ENCODE measurements around the gene R3HDM2.

The R3HDM2 gene

DNA sequence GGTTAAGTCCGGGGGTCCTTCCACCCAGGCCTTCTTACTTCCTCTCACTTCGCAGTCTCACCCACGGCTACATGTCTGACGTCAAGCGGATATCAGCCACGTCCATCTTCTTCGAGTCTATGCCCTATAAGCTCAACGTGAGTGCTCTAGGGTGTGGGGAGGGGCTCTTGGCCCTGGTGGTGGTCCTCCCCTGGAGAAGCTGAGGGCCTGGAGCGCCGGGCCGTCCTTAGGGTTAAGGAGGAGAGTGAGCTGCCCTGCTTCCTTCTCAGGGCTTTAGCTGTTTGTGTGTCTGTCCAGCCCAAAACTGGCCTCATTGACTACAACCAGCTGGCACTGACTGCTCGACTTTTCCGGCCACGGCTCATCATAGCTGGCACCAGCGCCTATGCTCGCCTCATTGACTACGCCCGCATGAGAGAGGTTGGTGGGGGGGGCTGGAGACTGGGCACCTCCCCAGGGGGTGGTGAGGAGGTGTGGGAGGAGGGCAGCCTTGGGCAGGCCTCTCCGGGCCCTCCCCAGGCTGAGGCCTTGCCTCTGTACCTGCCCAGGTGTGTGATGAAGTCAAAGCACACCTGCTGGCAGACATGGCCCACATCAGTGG, 198.6 kb downstream of the R3HDM2 start:
- DNase-seq (ENCODE audit: low read depth in 2 of 3, low spot score in 2 of 3) = no peak

DNA sequence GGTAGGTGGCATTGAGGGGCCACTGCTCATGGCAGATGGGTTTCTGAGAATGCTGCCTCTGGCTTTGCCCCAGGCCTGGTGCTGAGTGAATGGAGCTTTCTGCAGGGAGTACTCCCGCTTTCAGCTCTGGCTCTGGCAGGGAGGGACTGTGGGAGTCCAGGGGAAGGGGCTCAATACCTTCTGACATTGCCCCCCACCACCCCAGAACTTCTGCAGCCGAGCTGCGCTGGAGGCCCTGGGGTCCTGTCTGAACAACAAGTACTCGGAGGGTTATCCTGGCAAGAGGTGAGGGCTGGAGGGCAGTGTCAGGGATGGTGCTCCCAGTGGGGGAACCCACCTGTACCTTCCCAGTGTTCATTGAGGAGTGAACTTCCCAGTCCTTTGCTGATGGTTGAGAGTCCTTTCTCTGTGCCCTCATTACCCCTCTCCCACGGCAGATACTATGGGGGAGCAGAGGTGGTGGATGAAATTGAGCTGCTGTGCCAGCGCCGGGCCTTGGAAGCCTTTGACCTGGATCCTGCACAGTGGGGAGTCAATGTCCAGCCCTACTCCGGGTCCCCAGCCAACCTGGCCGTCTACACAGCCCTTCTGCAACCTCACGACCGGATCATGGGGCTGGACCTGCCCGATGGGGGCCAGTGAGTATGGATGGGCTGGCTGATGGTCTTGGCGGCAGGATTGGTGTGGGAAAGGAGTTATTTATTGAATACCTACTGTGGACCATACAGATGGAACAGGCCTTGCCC, 199.4 kb downstream of the R3HDM2 start:
- DNase-seq (ENCODE audit: low read depth in 2 of 3, low spot score in 2 of 3) = no peak

DNA sequence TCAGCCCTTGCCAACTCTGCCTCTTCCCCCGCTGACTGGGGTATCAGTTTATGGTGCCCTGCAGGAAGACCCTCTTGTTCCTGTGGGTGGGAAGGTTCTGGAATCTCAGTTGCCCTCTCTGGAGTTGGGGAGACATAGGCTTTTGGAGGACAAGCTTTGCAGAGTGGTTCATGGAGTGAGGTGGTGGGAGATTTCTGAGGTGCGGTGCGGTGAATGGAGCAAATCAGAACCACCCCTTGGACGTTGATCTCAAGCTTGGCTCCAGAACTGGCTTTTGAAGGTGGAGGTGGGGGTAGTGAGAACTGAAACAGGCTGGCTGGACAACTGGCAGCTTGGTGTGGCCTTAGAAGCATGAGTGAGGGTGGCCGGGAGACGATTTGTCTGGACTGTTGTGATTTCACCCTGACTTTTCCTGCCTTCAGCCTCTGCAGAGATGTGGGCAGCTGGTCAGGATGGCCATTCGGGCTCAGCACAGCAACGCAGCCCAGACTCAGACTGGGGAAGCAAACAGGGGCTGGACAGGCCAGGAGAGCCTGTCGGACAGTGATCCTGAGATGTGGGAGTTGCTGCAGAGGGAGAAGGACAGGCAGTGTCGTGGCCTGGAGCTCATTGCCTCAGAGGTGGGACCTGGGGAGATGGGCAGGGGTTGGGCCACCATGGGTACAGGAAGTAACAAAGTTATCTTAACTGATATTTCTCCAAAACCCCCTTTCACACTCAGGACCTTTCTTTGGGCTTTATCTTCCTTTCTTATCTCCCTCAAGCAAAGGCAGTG, 200.3 kb downstream of the R3HDM2 start:
- no peak for DNase-seq (ENCODE audit: low read depth in 2 of 3, low spot score in 2 of 3)

DNA sequence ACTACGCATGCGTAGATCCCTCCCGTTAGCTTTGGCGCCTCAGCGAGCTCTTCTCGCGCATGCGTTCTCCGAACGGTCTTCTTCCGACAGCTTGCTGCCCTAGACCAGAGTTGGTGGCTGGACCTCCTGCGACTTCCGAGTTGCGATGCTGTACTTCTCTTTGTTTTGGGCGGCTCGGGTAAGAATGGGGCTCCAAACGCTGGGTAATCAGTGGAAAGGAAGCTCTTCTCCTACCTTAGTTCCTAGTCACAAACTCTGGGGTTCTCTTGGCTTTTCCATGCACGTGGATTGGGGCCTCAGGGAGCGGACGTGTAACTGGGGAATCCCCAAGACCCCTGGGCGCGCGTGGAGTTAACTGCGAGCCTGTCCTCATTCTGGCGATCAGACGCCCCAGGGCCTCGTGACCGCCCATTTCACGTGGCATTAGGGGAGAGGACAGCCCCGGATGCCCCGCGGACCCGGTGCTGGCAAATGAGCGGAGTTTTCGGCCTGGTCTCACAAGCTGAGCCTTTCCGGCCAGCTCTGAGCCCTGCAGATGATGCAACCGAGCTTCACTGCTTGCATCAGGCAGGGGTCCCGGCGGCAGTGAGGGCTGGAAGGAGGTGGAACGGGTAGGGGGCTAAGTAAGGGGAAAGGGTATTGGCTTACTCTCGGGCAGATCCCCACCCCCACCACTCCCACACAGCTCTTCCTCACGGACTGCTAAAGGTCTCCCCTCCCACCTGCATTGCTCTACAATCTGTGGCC, 201.0 kb downstream of the R3HDM2 start, which contains the start of gene SHMT2:
Gene SHMT2, plus strand, starts transcription at position 78 of the 747 bp plus-strand sequence. Its CDS starts 68 bp downstream, at position 146.
- DNase-seq (ENCODE audit: low read depth in 2 of 3, low spot score in 2 of 3) = peak in 2 of 3 experiments; percentile 85 to 91

- no peak for DNase-seq (ENCODE audit: low read depth in 2 of 3, low spot score in 2 of 3)
These were observed 201.7 kb downstream of the R3HDM2 start for GRCh38 chr12:57229046-57229633.

DNA sequence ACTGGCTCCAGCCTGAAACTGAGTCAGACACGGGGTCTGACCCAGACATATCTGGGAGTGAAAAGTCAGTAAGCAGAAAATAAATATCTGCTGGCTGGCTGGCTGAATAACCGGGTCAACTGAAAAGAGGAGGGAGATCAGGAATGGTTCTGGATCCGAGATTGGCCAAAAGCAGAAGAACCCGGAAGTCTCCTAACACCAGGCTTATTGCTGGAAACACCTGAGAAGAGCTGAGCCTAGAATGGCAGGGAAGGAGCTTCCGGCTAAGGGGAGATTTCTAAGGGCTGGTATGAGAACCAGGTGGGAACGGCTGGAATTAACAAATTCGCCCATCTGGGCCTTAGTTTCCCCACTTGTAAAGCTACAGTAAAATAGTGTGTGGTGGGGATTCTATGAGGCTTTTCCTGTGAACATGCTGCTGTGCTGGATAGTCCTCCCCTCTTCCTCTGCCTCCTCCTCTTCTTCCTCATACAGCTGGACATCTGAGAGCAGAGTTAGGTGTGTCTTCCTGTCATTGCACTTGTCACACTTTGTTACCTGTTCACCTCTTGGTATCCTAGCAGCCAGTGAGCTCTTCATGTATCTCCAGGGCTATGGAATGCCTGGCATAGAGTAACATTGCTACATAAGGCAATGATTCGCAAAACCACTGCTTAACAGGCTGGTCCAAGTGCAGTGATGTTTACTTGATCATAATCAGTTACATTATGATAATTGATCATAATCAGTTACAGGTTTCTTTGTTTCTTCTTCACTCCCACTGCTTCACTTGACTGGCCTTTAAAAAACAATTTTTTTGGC, 203.3 kb downstream of the R3HDM2 start:
- DNase-seq (ENCODE audit: low read depth in 2 of 3, low spot score in 2 of 3) = no peak

- DNase-seq (ENCODE audit: low read depth in 2 of 3, low spot score in 2 of 3) = no peak
These were observed 204.1 kb downstream of the R3HDM2 start for GRCh38 chr12:57226588-57227314.

DNA sequence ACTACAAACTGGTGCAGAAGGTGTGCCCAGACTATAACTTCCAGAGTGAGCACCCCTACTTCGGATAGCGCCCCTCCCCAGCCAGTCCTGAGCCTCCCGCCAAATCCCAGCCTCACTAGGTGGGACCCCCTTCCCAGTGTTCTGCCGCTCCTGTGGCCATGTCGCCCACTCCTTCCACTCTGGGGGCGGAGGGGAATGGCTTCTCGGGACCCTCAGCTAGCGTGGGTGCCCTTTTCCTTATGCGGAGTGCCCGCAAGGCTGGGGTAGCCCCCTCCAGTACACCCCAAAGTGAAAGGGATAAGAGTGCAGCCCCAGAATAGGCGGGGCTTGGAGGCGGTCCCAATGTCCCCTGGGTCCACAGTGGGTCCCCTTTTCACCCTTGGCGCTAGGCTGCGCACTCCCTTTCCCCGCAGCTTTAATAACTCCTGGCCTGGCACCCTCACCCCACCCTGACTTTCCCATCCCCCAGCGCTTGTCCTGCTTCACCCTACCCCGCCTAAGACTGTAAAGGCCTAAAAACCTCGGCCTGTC, 205.1 kb downstream of the R3HDM2 start:
- DNase-seq (ENCODE audit: low read depth in 2 of 3, low spot score in 2 of 3) = no peak

GRCh38 chr12:57224973-57225679, 205.7 kb downstream of the R3HDM2 start:
- no peak for DNase-seq (ENCODE audit: low read depth in 2 of 3, low spot score in 2 of 3)

- DNase-seq (ENCODE audit: low read depth in 2 of 3, low spot score in 2 of 3) = no peak
These were observed 206.4 kb downstream of the R3HDM2 start for GRCh38 chr12:57224278-57224972.

GRCh38 chr12:57223191-57224165, 207.4 kb downstream of the R3HDM2 start:
- no peak for DNase-seq (ENCODE audit: low read depth in 2 of 3, low spot score in 2 of 3)

GRCh38 chr12:57222286-57223190, 208.3 kb downstream of the R3HDM2 start:
- no peak for DNase-seq (ENCODE audit: low read depth in 2 of 3, low spot score in 2 of 3)

DNA sequence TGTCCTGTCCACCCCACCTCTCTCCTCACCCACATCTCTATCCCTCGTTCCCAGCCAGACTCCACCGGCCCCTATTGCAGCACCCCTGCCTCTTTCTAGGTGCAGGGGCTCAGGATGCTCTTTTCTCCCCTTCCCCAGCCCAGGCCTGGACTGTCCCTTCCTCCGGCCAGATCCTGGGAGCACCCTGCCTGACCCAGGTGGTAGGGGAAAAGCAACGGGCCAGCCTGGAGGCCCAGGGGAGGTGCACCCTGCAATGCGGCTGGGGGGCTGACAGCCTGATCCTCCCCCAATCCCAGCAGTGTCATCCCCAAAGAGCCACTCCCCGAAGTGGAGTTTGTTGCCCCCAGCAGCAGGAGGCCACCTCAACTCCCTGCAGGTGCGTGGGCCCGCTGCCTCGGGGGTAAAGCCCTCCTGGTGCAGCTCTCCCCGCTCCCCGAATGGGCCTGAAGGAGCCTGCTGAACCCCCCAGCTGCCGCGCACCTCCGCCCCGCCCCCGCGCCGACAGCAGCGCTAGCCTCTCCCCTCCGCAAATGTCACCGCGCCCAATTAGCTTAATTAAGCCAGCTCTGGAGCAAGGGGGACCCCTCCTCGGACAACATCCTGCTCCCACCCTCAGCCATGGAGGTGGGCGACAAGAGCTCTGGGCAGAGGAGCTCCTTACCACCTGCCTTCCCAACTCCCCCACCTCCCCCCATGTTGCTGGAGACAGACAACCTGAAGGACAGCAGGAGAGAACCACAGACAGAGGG, 209.5 kb downstream of the R3HDM2 start:
- DNase-seq (ENCODE audit: low read depth in 2 of 3, low spot score in 2 of 3) = no peak

DNA sequence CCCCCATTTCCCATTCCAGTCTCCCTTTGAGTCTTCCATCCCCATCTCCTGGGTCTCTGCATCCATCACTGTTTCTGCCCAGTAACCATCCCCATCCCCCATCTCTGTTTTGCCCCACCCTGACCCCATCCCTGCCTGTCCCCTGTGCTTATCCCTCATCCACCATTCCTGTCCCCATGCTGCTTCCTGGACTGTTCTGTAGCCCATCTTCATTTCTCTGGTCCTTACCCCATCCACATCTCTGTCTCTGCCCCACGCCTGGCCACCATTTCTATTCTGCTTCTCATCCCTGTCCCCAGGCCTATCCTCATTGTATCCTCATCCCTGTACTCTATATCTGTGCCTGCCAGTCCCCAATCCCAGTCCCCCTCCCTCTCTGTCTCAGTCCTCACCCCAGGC, 210.1 kb downstream of the R3HDM2 start:
- DNase-seq (ENCODE audit: low read depth in 2 of 3, low spot score in 2 of 3) = no peak
